GM12891 (cell line): ENCODE measurements around the gene CPM.
"Not testable (repeated sequence)": the region's sequence is repeated elsewhere in the genome, so short reads cannot be mapped to it uniquely, and the experiment has no call there.

ENCODE experiments used
- DNase-seq: peaks from one replicate; pipeline ENCODE4 v3.0.0; 2011; ENCODE audit warnings: low spot score; ENCODE audit not compliant: insufficient read length
- FAIRE-seq: peaks from 2 replicates; lab custom pipeline; 2011; peaks lifted over from hg19 to GRCh38; lab: Jason Lieb, UNC
- PAX5 ChIP-seq: IDR thresholded peaks from 2 replicates; pipeline ENCODE4 v1.6.1; 2011; ENCODE audit warnings: low read length, moderate library complexity, mild to moderate bottlenecking; ENCODE audit not compliant: insufficient read depth, severe bottlenecking
- POLR2A ChIP-seq: IDR thresholded peaks from 2 replicates; pipeline ENCODE4 v1.6.1; 2011; ENCODE audit warnings: low read depth, low read length, control low read depth
- POLR2AphosphoS5 ChIP-seq: IDR thresholded peaks from 2 replicates; pipeline ENCODE4 v1.6.1; 2011; ENCODE audit warnings: low read depth, low read length, control low read depth
- POU2F2 ChIP-seq: IDR thresholded peaks from 2 replicates; pipeline ENCODE4 v1.6.1; 2011; ENCODE audit warnings: low read depth, mild to moderate bottlenecking, control low read depth, low read length, moderate library complexity
- SPI1 ChIP-seq: IDR thresholded peaks from 2 replicates; pipeline ENCODE4 v1.6.1; 2011; ENCODE audit warnings: low read depth, low read length, control low read depth
- TAF1 ChIP-seq: IDR thresholded peaks from 2 replicates; pipeline ENCODE4 v1.6.1; 2011; ENCODE audit warnings: low read depth, low read length, control low read depth

The CPM gene

DNA sequence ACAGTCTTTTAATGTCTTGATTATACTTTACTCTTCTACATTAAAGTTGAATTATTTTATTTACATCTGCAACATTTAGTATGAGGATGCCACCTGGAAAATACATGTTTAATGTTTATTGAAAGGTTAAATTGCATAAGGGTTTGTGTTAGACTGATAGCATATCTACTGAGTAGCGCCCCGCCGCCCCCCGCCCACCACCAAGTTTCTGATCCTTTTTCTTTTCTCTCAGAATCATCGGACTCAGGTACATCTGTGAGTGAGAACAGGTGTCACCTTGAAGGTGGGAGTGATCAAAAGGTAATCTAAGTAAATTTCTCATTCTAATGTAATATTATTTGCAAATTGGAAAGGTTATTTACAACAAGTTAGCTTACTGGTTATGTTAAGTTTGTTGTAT lies 108.8 kb downstream of the CPM start:
- FAIRE-seq = no peak
- DNase-seq = no peak
- TF ChIP-seq POLR2AphosphoS5 (no peak), POU2F2 (no peak), SPI1 (no peak; the same call in 1 of the 2 replicates), POLR2A (no peak), TAF1 (no peak), PAX5 (no peak)

GRCh38 chr12:68823696-68824095 lies 109.3 kb downstream of the CPM start:
- DNase-seq (no peak), FAIRE-seq (no peak)
- TF ChIP-seq POLR2A = peak; percentile 64; the same call in 1 of the 2 replicates
- TF ChIP-seq POU2F2 = no peak

- no peak for DNase-seq
- TF ChIP-seq POLR2A (peak; percentile 64), TAF1 (no peak), POLR2AphosphoS5 (peak; percentile 71; the same call in 1 of the 2 replicates), SPI1 (no peak)
- FAIRE-seq = no peak
Observed at GRCh38 chr12:68821357-68822188, 111.4 kb downstream of the CPM start.

GRCh38 chr12:68819481-68819880 lies 113.5 kb downstream of the CPM start:
- not testable (repeated sequence) for FAIRE-seq, DNase-seq

GRCh38 chr12:68815928-68816800 lies 116.8 kb downstream of the CPM start:
- DNase-seq (no peak), FAIRE-seq (no peak)
- TF ChIP-seq PAX5 (no peak), POLR2A (peak; percentile 25; the same call in 1 of the 2 replicates)

DNA sequence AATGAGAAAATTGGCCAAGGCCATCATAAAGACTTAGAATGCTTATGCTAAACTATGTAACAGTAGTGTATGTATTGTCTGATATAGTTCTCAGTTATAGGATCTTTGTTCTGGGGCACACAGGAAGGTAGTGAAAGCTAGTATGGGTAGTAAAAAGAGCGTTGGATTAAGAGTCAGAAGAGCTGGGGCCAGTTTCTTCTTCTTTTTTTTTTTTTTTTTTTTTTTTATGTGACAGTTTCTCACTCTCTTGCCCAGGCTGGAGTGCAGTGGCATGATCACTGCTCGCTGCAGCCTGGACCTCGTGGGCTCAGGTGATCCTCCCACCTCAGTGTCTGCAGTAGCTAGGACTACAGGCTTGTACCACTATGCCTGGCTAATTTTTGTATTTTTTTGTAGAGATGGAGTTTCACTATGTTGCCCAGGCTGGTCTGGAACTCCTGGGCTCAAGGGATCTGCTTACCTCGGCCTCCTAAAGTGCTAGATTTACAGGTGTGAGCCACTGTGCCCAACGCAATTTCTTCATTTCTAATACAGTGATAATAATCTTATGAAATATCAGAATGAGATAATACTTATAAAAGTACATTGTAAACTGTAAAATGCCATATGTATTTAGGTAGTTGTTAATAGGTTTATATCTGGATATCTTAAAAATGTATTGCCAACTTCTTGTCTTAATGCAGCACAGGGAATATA lies 117.6 kb downstream of the CPM start:
- FAIRE-seq (no peak), DNase-seq (no peak)
- no peak for TF ChIP-seq SPI1
- no peak for TF ChIP-seq TAF1
- no peak; the same call in 1 of the 2 replicates for TF ChIP-seq POLR2A
- no peak for TF ChIP-seq POLR2AphosphoS5
- no peak for TF ChIP-seq POU2F2
- no peak for TF ChIP-seq PAX5

- FAIRE-seq = no peak
- no peak for DNase-seq
- TF ChIP-seq PAX5 = no peak
- peak; percentile 43; the same call in 1 of the 2 replicates for TF ChIP-seq POLR2A
Observed at GRCh38 chr12:68814490-68815231, 118.3 kb downstream of the CPM start.

DNA sequence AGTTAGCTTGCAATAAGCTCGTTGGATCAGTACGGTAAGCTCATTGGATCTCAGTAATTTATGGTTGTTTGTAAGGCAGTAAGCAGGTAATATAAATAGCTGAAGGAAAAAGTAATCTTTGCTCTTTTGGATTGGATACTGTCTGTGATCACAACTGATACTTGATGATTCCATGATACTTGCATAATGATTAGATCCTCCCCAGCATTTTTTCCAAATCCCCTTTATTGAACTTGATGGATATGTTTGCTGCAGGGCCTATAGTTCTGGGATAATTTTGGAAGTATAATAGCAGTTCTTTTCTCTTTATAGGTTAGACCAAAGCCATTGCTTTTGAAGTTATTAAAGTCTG lies 119.8 kb downstream of the CPM start:
- DNase-seq = no peak
- TF ChIP-seq POU2F2 (no peak), POLR2A (no peak), PAX5 (no peak), SPI1 (no peak), POLR2AphosphoS5 (peak; percentile 30; the same call in 1 of the 2 replicates), TAF1 (no peak)
- FAIRE-seq = no peak

- no peak for TF ChIP-seq POLR2AphosphoS5
- no peak for TF ChIP-seq PAX5
- TF ChIP-seq POLR2A = peak; percentile 67
- no peak for TF ChIP-seq TAF1
- no peak for TF ChIP-seq POU2F2
- TF ChIP-seq SPI1 = no peak
- DNase-seq (no peak), FAIRE-seq (no peak)
Observed at GRCh38 chr12:68812553-68813241, 120.3 kb downstream of the CPM start.

DNA sequence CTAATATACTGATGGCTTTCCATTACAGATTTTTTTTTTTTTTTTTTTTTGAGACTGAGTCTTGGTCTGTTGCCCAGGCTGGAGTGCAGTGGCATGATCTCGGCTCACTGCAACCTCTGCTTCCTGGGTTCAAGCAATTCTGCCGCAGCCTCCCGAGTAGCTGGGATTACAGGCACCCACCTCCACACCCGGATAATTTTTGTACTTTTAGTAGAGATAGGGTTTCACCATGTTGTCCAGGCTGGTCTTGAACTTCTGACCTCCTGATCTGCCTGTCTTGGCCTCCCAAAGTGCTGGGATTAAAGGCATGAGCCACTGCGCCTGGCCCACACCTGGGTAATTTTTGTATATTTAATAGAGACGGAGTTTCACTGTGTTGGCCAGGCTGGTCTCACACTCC lies 121.4 kb downstream of the CPM start:
- not testable (repeated sequence) for FAIRE-seq, DNase-seq

- DNase-seq = not testable (repeated sequence)
Observed at GRCh38 chr12:68810027-68810389, 123.0 kb downstream of the CPM start.

More at GRCh38 chr12:68810027-68810389, 123.0 kb downstream of the CPM start:
- FAIRE-seq = not testable (repeated sequence)
